AG09319 (cell line): ENCODE data around the gene GPRIN1.

Experiments used
- DNase-seq: peaks from one replicate; pipeline ENCODE4 v3.0.0-alpha.2; 2010; ENCODE audit warnings: low read depth; ENCODE audit errors: extremely low read depth
- CTCF ChIP-seq: IDR thresholded peaks from 2 replicates; pipeline ENCODE4 v1.5.1; 2011; ENCODE audit warnings: low read depth, mild to moderate bottlenecking, inconsistent platforms, low read length, moderate library complexity

GPRIN1 gene

GRCh38 chr5:176564002-176564401 is 46.0 kb downstream of the GPRIN1 start:
- no peak for DNase-seq
- TF ChIP-seq CTCF: no peak

GRCh38 chr5:176562189-176562588 is 47.8 kb downstream of the GPRIN1 start:
- DNase-seq: no peak
- TF ChIP-seq CTCF: no peak

GRCh38 chr5:176561259-176561658 is 48.7 kb downstream of the GPRIN1 start:
- no peak for TF ChIP-seq CTCF
- DNase-seq: no peak

- no peak for DNase-seq
- TF ChIP-seq CTCF: no peak
Observed at GRCh38 chr5:176560364-176560763, 49.6 kb downstream of the GPRIN1 start.

GRCh38 chr5:176559683-176560082 is 50.3 kb downstream of the GPRIN1 start:
- DNase-seq: no peak
- no peak for TF ChIP-seq CTCF

GRCh38 chr5:176557846-176558245 is 52.1 kb downstream of the GPRIN1 start:
- no peak for DNase-seq
- TF ChIP-seq CTCF: no peak

- no peak for TF ChIP-seq CTCF
- no peak for DNase-seq
Observed at GRCh38 chr5:176553260-176554085, 56.5 kb downstream of the GPRIN1 start.
